GM08714 (cell line): ENCODE data around the gene RAB40C.

Experiments
- H3K4me3 ChIP-seq: fragments of 200-500 bp; sonication (Bioruptor generic); 2 replicates; pipeline ENCODE4 v1.5.1; 2014; ENCODE audit warnings: mild to moderate bottlenecking, low read length, inconsistent platforms
- ZNF274 ChIP-seq: IDR thresholded peaks from 2 replicates; pipeline ENCODE4 v1.6.1; 2012; ENCODE audit warnings: mild to moderate bottlenecking, low read depth, low read length

Gene RAB40C, protein sequence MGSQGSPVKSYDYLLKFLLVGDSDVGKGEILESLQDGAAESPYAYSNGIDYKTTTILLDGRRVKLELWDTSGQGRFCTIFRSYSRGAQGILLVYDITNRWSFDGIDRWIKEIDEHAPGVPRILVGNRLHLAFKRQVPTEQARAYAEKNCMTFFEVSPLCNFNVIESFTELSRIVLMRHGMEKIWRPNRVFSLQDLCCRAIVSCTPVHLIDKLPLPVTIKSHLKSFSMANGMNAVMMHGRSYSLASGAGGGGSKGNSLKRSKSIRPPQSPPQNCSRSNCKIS

DNA sequence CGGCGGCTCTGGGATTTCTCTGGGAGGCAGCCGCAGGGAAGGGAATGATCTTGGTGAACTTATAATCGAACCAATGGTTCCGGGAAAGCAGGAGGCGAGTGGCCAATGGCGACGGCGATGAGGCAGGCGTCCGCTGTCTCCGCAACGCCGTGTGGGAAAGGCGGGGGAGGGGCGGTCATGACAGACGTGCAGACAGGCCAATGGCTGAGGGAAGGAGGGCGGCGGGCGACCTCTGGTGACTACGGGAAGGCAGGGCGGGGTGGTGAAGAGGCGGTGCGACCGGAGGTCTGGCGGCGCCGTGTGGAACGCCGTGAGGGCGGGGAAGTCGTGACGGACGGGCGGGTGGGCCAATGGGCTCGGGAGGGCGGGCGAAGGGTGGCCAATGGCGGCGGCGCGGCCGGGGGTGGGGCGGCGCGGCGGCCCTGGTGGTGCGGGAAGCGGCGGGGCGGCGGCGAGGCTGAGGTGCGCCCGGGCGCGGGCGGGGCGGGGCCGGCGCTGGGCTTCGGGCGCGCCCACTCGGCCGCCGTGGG, at the start of gene RAB40C:
RAB40C (plus strand) TSS at position 409 of the 530 bp plus-strand sequence. CDS start 226 bp downstream, outside the sequence.
- no peak for TF ChIP-seq ZNF274
- H3K4me3 ChIP-seq: peak within 1 kb of the TSS; percentile 83

DNA sequence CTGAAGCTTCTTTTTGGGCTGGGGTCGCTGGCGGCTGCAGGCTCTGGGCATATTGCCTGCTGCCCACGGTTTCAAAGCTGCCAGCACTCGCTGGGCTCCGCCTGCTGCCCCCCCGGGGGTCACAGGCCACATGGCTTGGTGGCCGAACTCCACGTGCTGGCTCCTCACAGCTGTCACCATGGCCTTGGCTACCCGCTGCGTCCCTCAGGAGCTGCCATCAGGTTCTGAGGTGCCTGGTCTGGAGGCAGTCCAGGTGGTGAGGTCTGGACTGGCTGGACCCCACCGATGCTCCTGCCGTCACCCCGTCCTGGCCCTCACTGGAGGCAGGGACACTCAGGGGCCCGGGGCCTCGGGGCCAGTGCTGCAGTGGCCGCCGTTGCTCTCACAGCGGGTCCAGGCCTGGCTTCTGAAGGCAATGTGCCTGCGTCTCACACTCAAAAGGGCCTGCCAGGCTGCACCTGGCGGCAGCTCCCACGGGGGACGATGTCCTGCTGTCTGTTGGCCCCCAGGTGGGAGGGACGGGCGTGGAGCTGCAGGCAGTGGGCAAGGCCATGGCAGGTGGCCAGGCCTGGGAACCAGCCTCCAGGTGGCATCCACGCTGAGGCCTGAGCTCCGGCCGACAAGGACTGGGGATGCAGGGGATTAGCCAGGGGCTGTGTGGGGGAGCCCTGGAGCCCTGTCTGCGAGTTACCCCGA, 49.1 kb upstream of the RAB40C start:
- TF ChIP-seq ZNF274: no peak
- H3K4me3 ChIP-seq: no peak overlapping the region

DNA sequence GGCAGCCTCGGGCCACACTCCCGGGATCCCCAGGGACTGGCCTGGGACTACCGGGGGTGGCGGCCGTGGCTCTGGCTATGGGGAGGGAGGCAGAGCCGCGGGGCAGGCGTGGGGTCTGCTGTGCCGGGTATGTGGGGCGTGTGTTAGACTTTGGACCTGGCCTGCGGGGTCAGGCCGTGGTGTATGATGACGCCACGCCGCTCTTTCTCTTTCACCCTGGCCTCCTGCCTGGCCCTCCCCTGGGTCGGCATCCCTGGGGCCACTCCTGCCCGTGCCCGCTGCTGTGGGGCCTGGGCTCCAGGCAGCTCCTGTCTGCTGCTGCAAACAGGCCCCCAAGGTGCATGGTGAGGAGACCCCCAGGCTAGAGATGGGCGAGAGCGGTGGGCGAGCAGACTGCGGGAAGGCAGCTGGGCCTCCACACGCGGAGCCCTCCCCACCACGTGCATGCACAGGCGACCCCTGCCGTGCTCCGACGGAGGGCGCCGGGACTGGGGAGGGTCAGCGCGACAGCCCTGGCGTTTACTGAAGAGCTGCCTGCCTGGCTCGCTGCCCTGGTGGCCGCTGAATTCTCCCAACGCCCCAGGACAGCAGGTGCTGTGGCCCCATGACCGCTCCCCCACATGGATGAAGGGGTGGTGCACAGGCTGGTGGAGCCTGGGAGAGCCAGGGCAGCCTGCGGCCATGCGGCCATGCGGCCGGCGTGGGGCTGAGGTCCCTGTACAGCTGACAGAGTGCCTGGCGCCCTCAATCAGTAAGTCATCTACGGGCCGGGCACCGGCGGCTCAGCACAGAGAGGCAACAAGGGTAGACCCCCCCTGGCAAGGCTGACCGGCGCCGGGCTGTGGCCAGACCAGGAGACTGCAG, 46.3 kb upstream of the RAB40C start:
- no peak overlapping the region for H3K4me3 ChIP-seq
- TF ChIP-seq ZNF274: no peak

DNA sequence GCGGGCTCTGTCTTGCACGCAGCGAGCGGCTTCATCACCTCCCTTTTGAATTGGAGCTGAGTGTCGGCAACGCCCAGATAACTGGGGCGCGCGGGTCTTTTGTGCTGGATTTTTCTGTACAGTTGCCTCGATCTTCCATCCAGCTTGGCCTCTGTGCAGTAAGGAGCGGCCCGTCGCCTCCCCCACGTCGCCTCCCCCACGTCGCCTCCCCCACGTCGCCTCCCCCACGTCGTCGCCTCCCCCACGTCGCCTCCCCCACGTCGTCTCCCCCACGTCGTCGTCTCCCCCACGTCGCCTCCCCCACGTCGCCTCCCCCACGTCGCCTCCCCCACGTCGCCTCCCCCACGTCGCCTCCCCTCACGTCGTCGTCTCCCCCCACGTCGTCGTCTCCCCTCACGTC, 45.3 kb upstream of the RAB40C start:
- no peak for TF ChIP-seq ZNF274
- H3K4me3 ChIP-seq: no peak overlapping the region

DNA sequence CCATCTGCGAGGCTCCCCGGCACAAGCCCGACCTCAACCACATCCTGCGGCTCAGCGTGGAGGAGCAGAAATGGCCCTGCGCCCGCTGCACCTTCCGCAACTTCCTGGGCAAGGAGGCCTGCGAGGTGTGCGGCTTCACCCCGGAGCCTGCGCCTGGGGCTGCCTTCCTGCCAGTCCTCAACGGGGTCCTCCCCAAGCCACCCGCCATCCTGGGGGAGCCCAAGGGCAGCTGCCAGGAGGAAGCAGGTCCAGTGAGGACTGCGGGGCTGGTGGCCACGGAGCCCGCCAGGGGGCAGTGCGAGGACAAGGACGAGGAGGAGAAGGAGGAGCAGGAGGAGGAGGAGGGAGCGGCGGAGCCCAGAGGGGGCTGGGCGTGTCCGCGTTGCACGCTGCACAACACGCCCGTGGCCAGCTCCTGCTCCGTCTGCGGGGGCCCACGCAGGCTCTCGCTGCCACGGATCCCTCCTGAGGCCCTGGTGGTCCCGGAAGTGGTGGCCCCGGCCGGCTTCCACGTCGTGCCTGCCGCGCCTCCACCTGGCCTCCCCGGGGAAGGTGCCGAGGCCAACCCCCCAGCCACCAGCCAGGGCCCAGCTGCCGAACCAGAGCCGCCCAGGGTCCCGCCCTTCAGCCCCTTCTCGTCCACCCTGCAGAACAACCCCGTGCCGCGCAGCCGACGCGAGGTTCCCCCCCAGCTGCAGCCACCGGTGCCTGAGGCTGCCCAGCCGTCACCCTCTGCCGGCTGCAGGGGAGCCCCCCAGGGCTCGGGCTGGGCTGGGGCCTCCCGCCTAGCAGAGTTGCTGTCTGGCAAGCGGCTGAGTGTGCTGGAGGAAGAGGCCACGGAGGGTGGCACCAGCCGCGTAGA, 42.7 kb upstream of the RAB40C start:
- no peak overlapping the region for H3K4me3 ChIP-seq

DNA sequence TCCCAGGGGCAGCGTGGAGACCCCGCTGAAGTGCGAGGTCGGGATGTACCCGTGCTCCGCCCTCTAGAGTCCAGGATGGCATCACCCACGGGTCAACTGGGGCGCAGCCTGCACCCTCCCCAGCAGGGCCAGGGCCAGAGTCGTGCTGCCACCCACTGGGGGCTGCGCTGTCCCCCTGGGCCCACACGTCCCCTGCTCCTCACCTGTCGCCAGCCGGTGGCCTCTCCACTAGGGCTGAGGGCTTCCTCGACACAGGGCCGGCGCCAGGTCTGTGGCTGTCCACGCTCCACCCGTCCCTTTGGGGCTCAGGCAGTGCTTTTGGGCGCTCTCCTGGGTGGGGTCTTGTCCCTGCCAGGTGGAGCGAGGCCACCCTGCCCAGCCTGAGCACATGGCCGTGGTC, 41.3 kb upstream of the RAB40C start:
- no peak for TF ChIP-seq ZNF274
- no peak overlapping the region for H3K4me3 ChIP-seq

More for the DNA sequence above, 42.7 kb upstream of the RAB40C start:
- TF ChIP-seq ZNF274: no peak

DNA sequence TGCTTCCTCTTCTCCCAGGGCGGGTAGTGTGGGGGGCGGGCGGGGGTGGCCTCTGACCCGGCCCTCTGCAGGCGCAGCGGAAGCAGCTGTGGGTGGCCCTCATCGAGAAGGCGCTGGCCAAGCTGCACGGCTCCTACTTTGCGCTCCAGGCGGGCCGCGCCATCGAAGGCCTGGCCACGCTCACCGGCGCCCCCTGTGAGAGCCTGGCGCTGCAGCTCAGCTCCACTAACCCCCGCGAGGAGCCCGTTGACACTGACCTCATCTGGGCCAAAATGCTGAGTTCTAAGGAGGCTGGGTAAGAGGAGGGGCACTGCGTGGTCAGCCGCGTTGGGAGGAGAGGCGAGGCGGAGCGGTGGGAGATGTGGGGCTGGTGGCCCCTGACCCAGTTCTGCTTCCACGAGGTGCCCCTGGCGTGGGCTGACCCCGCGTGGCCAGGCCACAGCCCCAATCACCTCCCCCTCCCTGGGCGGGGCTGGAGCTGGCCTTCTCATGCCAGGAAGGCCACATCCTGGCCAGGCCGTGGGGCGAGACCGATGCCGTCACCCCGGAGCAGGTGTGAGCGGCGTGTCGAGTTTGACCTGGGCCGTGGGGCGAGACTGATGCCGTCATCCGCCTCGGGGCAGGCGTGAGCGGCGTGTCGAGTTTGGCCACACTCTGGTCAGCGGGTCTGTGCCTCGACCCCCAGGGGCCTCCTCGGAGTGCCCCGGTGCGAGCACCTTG, 40.2 kb upstream of the RAB40C start:
- no peak overlapping the region for H3K4me3 ChIP-seq
- TF ChIP-seq ZNF274: no peak

DNA sequence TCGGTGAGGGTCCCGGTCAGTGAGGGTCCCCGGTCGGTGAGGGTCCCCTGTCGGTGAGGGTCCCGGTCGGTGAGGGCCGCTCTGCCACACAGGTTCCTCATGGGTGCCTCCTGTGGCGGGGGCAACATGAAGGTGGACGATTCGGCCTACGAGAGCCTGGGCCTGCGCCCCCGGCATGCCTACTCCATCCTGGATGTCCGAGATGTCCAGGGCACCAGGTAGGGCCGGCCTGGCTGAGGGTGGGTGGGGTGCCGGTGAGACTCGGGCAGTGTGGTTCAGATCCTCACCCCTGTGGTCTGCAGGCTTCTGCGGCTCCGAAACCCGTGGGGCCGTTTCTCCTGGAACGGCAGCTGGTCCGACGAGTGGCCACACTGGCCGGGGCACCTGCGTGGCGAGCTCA, 38.7 kb upstream of the RAB40C start:
- no peak overlapping the region for H3K4me3 ChIP-seq

DNA sequence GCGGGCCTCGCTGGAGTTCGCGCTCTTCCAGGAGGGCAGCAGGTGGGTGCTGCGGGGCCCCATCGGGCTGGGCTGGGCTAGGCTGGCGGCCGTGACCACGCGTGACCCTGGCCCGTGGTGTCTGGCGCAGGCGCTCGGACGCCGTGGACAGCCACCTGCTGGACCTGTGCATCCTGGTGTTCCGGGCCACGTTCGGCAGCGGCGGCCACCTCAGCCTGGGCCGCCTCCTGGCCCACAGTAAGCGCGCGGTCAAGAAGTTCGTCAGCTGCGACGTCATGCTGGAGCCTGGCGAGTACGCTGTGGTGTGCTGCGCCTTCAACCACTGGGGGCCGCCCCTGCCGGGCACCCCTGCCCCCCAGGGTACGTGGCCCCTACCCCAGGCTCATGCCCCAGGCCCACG, 37.7 kb upstream of the RAB40C start:
- TF ChIP-seq ZNF274: no peak
- no peak overlapping the region for H3K4me3 ChIP-seq

More for the DNA sequence above, 38.7 kb upstream of the RAB40C start:
- no peak for TF ChIP-seq ZNF274

DNA sequence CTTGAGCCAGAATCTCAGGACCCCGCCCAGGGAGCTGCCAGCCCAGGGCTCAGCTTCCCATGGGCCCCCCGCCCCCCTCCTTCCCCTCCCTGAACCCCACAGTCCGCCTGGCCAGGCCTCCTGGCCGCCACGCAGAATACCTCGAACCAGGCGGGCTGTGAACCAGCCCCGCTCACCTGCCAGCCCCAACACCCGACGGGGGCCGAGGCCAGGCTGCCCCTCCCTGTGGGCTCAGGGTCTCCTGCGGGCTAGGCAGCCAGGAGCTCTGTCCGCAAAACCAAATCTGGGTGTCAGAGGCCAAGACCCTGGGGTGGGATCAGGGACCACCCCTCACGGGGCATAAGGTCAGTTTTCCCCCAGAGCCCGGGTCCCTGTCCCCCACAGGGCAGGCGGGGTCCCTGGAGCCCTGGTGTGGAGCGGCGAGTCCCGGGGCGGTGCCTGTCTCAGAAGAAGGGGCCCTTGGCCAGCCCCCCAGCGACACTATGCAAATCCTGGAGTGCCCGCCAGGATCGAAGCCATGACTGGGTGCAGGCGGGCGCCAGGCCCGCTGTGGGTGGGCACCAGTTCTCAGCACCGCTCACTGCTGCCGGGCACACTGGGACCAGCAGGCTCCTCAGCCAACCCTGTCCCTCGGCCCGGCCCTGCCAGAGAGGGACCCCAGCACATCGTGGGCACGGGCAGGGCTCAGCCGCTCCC, 36.1 kb upstream of the RAB40C start:
- no peak overlapping the region for H3K4me3 ChIP-seq
- TF ChIP-seq ZNF274: no peak

DNA sequence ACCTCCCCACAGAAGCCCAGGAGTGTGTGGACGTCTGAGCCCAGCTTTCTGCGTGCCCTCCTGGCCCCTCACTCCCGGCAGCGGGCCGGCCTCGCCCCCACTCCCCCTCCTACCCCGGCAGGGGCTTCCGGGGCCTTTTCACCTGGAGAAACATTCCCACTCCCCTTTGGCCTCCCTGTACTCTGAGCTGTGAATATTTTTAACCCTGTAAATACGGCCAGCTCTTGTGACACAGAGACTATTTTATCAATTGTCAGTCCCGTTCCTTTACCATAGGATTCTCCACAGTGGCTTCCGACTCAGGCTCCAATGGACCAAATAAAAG, 35.6 kb upstream of the RAB40C start:
- no peak overlapping the region for H3K4me3 ChIP-seq
- TF ChIP-seq ZNF274: no peak

DNA sequence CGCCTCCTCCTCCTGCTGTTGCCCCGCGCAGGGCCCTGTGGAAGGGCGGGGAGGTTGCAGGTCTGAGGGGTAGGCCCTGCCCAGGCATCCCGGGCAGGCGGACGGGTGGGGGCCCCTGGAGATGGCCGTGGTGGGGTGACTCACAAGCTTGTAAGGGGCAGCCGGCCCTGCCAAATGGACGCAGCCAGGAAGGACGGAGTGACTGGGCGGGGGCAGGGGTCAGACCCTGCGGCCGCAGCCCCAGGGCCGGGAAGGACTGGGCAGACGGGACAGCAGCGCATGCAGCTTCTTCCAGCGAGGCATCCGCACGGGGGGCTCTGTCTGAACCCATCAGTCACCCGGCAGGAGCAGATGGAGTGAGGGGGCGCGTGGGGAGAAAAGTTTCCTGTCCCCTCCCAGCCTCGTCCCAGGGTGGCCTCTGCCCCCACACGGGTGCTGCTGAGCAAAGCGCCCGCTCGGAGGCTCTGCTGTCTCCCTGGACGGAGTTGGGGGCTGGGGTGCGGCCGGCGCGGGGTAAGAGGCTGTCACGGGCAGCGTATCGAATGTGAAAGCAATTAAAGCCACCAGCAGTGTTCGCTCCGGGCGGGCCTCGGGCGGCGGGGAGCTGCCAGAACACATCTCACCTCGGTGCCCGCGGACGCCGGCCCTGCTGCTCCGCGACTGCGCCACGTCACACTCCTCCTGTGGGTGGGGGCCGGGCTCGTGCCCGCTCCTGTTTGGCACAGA, 35.1 kb upstream of the RAB40C start:
- TF ChIP-seq ZNF274: no peak
- no peak overlapping the region for H3K4me3 ChIP-seq
